HepG2 (cell line): Measurements from ENCODE around the gene B3GALNT2.

Source experiments
- CEBPB ChIP-seq: IDR thresholded peaks from 2 replicates; pipeline ENCODE4 v1.6.1; 2011; ENCODE audit warnings: low read depth, low read length, improper control_type of control experiment, borderline replicate concordance
- CTCF ChIP-seq: sonication (generic); formaldehyde crosslinking; IDR thresholded peaks from 2 replicates; pipeline ENCODE4 v1.5.0; 2020; ENCODE audit warnings: mild to moderate bottlenecking, missing genetic modification reagents, moderate library complexity
- EEA1 ChIP-seq: sonication (generic); formaldehyde crosslinking; IDR thresholded peaks from 2 replicates; pipeline ENCODE4 v1.5.1; 2020; ENCODE audit warnings: mild to moderate bottlenecking, missing genetic modification reagents, borderline replicate concordance
- KLF16 ChIP-seq, 2 experiments: sonication (generic) in 1 of 2; formaldehyde crosslinking in 1 of 2; IDR thresholded peaks; 2 replicates each; pipeline versions ENCODE4 v1.6.1 to v1.8.0; 2016 to 2023; ENCODE audit warnings: missing genetic modification reagents in 2 of 2, missing compliant biosample characterization in 1 of 2
- SMAD1 ChIP-seq: sonication (generic); formaldehyde crosslinking; IDR thresholded peaks from 2 replicates; pipeline ENCODE4 v1.4.0; 2020; ENCODE audit warnings: missing genetic modification reagents, low read depth, mild to moderate bottlenecking, borderline replicate concordance
- TFDP2 ChIP-seq: sonication (generic); formaldehyde crosslinking; IDR thresholded peaks from 2 replicates; pipeline ENCODE4 v1.4.0; 2020; ENCODE audit warnings: missing genetic modification reagents
- ZNF414 ChIP-seq: sonication (generic); formaldehyde crosslinking; IDR thresholded peaks from 2 replicates; pipeline ENCODE4 v1.5.0; 2020; ENCODE audit warnings: missing genetic modification reagents
- ZXDC ChIP-seq: sonication (generic); formaldehyde crosslinking; IDR thresholded peaks from 2 replicates; pipeline ENCODE4 v1.5.0; 2020; ENCODE audit warnings: mild to moderate bottlenecking, missing genetic modification reagents

GRCh38 chr1:235429143-235429542, 75.1 kb downstream of the B3GALNT2 start:
- TF ChIP-seq ZNF414 (CRISPR knock-in tag) (no peak), SMAD1 (no peak), KLF16 (CRISPR knock-in tag; IDR thresholded peaks at IDR 0.05) (no peak), TFDP2 (no peak), EEA1 (CRISPR knock-in tag) (no peak), CTCF (CRISPR knock-in tag) (no peak), CEBPB (no peak), ZXDC (CRISPR knock-in tag) (no peak)
